GM12875 (cell line): Measurements from ENCODE around the gene CTNNA1.

Experiments used
- H3K4me3 ChIP-seq: one replicate; pipeline ENCODE4 v1.5.1; 2011; ENCODE audit warnings: low read depth, low read length, control low read depth
- CTCF ChIP-seq: IDR thresholded peaks from 2 replicates; pipeline ENCODE4 v1.5.1; 2011; ENCODE audit warnings: low read depth, mild to moderate bottlenecking, control low read depth, inconsistent platforms, low read length, moderate library complexity, borderline replicate concordance; ENCODE audit not compliant: insufficient read depth

The CTNNA1 gene

GRCh38 chr5:138922494-138922893, 169.3 kb downstream of the CTNNA1 start:
- no peak overlapping the region for H3K4me3 ChIP-seq
- TF ChIP-seq CTCF = no peak

- TF ChIP-seq CTCF = no peak
- no peak overlapping the region for H3K4me3 ChIP-seq
Observed at GRCh38 chr5:138925090-138925635, 171.9 kb downstream of the CTNNA1 start.

GRCh38 chr5:138926257-138926656, 173.0 kb downstream of the CTNNA1 start:
- no peak overlapping the region for H3K4me3 ChIP-seq
- TF ChIP-seq CTCF = no peak

DNA sequence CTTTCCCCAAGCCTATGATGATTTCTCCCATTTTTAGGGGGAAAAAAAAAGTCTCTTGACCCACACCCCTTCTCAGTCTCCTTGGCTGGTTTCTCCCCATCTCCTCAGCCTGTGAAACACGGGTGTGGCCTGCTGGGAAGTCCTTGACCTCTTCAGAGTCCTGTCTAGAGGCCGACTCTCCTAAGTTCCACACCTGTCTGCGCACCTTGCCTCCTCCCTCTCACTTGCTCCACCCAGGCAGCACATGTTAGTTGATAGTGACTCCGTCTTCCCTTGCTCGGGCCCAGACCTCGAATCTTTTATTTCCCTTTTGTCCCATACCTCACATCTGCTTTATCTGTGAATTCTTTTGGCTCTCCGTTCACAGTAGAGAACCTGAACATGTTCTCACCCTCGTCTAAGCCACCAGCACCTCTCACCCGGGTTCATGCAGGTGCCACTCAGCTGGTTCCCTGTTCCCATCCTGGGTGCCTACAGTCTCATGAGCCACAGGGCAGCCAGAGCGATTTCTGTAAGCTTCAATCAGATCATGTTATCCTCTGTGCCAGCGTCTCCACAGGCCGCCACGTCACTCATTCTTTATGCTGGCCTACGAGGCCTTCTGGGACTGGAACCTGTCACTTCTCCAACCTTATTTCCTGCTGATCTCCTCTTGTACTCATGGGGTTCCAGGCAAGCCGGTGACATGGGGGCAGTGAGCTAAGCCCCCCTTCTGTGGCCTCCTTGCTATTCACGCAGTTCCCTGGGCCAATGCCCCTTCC, 173.6 kb downstream of the CTNNA1 start:
- no peak overlapping the region for H3K4me3 ChIP-seq
- no peak for TF ChIP-seq CTCF

DNA sequence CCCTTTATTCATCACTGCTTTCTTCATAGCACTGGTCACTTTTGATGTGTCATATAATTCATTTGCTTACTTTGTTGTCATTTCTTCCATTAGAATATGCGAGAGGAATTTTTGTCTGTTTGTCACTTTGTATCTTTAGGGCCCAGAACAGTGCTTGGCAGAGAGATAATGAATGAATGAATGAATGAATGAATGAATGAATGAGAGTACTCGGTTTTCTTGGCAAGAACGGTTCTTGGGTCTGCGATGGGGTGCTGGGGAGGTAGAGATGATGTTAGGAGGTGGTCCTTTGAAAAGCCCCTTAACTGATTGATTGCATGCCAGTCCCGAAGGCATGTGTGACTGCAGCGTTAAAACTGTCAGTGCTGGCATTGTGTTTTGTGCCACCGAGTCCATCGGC, 174.3 kb downstream of the CTNNA1 start:
- no peak overlapping the region for H3K4me3 ChIP-seq
- TF ChIP-seq CTCF = no peak

DNA sequence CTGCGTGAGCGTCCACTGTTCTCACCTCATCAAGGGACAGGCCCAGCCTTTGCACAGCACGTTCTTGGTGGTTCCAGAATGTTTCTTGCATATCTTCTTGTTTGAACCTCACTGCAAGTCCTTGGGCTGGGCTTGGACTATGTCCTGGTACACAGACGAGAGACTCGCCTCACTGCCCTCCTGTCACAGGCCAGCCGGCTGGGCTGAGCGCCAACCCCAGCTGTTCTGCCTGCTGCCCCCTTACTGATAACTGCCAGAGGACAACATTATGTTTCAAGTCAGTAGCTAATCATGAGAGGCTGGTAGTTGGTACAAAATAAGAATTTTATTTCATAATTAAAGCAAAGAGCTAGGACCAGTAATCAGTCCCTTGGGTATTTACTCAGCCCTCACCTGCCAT, 174.8 kb downstream of the CTNNA1 start:
- no peak overlapping the region for H3K4me3 ChIP-seq
- no peak for TF ChIP-seq CTCF

DNA sequence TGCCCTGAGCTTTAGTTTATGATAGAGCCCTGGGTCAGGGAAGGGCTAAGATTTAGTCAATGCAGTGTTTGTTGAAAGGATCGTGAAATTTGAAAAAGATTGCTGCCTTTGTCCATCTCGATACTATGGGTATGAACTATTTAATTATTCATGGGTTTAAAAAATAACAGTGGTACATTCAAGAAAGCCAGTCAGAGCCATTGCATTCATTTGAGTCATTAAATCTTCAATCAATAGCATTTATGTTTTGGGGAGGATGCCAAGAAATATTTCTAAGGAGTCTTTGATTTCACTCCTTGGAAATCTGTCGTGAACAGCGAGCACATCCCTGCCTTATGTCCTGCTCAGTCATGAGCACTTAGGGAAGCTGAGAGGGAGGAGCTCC, 176.3 kb downstream of the CTNNA1 start:
- no peak overlapping the region for H3K4me3 ChIP-seq
- no peak for TF ChIP-seq CTCF
